ENCODE data around the gene SLC5A11.

Gene SLC5A11

DNA sequence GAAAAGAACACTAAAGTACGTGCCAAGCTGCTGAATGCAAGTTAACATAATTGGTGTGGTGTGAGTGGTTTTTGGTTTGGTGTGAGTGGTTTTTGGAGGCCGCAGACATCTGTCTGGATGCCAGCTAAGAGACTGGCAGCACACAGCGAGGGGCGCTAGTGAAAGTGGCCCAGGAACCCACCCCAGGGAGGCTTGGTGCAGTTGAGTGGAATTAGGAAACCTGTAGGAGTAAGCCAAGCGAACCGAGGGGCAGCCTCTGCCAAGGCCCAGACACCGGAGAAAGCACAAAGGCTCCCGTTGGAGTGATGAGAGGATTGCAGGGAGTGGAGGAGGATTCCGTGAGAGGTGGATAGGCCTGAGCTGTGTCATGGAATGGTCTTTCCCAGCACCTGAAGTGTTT lies 24.6 kb upstream of the SLC5A11 start:
- no peaks in the 10 kb centered on the region for H3K27me3 ChIP-seq (ENCODE audit: control insufficient read depth in 3 of 3, insufficient read depth in 3 of 3, low read depth in 1 of 3, low read length in 3 of 3)
- H2AK5ac ChIP-seq (ENCODE audit: low read depth, low read length) = no peak overlapping the region
- no peaks in the 10 kb centered on the region for H3K9me3 ChIP-seq (replicated peaks in 1 of 2; ENCODE audit: control insufficient read depth in 2 of 2, insufficient read depth in 1 of 2, low read depth in 1 of 2, low read length in 2 of 2)
- no peak overlapping the region for H3K4ac ChIP-seq (ENCODE audit: low read length)
- H3K9ac ChIP-seq (ENCODE audit: low read depth, low read length, poor library complexity) = no peak overlapping the region
- no peak overlapping the region for H3K27ac ChIP-seq (replicated peaks; ENCODE audit: low read length)
- WGBS, 2 donors (ENCODE audit: extremely low coverage in 2 of 2, insufficient read length in 2 of 2, insufficient replicate concordance in 1 of 2) = no CpG with 5 or more reads among the region's 9 CpGs
- H3K4me3 ChIP-seq (ENCODE audit: low read length in 2 of 2) = no peak overlapping the region
- no peak overlapping the region for H2BK12ac ChIP-seq (ENCODE audit: low read length)
- H3K4me2 ChIP-seq (ENCODE audit: insufficient read depth, low read length, poor library complexity, severe bottlenecking) = no peak overlapping the region
- H3K36me3 ChIP-seq (replicated peaks in 1 of 2; ENCODE audit: control insufficient read depth in 2 of 2, insufficient read depth in 2 of 2, low read length in 2 of 2) = peaks cover 49 to 99% of the 10 kb centered on the region in 2 donors
- H3K14ac ChIP-seq (ENCODE audit: low read length) = no peak overlapping the region
- H2BK15ac ChIP-seq (ENCODE audit: low read length) = no peak overlapping the region
- no peak for DNase-seq (ENCODE audit: low spot score)
- no peaks in the 10 kb centered on the region for H3K79me1 ChIP-seq (ENCODE audit: low read depth, low read length)
- no peaks in the 10 kb centered on the region for H3K4me1 ChIP-seq (ENCODE audit: control insufficient read depth in 2 of 2, insufficient read depth in 1 of 2, low read depth in 1 of 2, low read length in 2 of 2)
- no peak overlapping the region for H4K8ac ChIP-seq (ENCODE audit: low read depth, low read length)
- H2BK5ac ChIP-seq (ENCODE audit: low read length) = no peak overlapping the region
- H4K91ac ChIP-seq (ENCODE audit: low read depth, low read length, poor library complexity) = no peak overlapping the region
- H2AFZ ChIP-seq (ENCODE audit: low read length) = no peak overlapping the region
- no peak overlapping the region for H3K23ac ChIP-seq (ENCODE audit: low read depth, low read length, poor library complexity)
- H2BK120ac ChIP-seq (ENCODE audit: low read depth, low read length) = no peak overlapping the region
- no peak overlapping the region for H3K18ac ChIP-seq (ENCODE audit: low read length)

DNA sequence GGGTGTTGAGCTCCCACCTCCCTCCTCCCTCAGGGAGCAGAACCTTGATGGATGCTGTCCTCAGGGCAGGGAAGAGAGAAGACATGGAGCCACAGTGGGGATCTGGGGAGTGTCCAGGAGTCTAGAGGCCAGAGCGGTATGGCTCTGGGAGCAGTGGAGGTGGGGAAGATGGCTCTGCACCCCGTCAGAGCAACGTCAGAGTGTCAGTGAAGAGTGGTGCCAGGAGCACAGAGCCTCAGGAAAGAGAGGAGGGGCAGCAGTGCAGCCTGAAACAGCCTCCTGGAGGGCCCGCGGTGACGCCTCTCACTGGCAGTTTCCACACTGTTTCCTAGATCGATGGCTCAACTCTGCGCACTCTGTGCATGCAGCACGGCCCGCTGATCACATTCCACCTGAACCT lies 23.2 kb upstream of the SLC5A11 start:
- WGBS, 2 donors (ENCODE audit: extremely low coverage in 2 of 2, insufficient read length in 2 of 2, insufficient replicate concordance in 1 of 2) = no CpG with 5 or more reads among the region's 10 CpGs
- H4K91ac ChIP-seq (ENCODE audit: low read depth, low read length, poor library complexity) = no peak overlapping the region
- H3K4me3 ChIP-seq (ENCODE audit: low read length in 2 of 2) = no peak overlapping the region
- DNase-seq (ENCODE audit: low spot score) = no peak
- H3K27me3 ChIP-seq (ENCODE audit: control insufficient read depth in 3 of 3, insufficient read depth in 3 of 3, low read depth in 1 of 3, low read length in 3 of 3) = no peaks in the 10 kb centered on the region
- no peak overlapping the region for H3K14ac ChIP-seq (ENCODE audit: low read length)
- H2AK5ac ChIP-seq (ENCODE audit: low read depth, low read length) = no peak overlapping the region
- H3K27ac ChIP-seq (replicated peaks; ENCODE audit: low read length) = no peak overlapping the region
- H3K4ac ChIP-seq (ENCODE audit: low read length) = no peak overlapping the region
- no peak overlapping the region for H2BK12ac ChIP-seq (ENCODE audit: low read length)
- no peaks in the 10 kb centered on the region for H3K79me1 ChIP-seq (ENCODE audit: low read depth, low read length)
- H3K4me1 ChIP-seq (ENCODE audit: control insufficient read depth in 2 of 2, insufficient read depth in 1 of 2, low read depth in 1 of 2, low read length in 2 of 2) = no peaks in the 10 kb centered on the region
- no peak overlapping the region for H3K18ac ChIP-seq (ENCODE audit: low read length)
- H3K4me2 ChIP-seq (ENCODE audit: insufficient read depth, low read length, poor library complexity, severe bottlenecking) = no peak overlapping the region
- H3K9ac ChIP-seq (ENCODE audit: low read depth, low read length, poor library complexity) = no peak overlapping the region
- H3K23ac ChIP-seq (ENCODE audit: low read depth, low read length, poor library complexity) = no peak overlapping the region
- peaks cover 51 to 99% of the 10 kb centered on the region in 2 donors for H3K36me3 ChIP-seq (replicated peaks in 1 of 2; ENCODE audit: control insufficient read depth in 2 of 2, insufficient read depth in 2 of 2, low read length in 2 of 2)
- H2BK5ac ChIP-seq (ENCODE audit: low read length) = no peak overlapping the region
- H2AFZ ChIP-seq (ENCODE audit: low read length) = no peak overlapping the region
- H3K9me3 ChIP-seq (replicated peaks in 1 of 2; ENCODE audit: control insufficient read depth in 2 of 2, insufficient read depth in 1 of 2, low read depth in 1 of 2, low read length in 2 of 2) = no peaks in the 10 kb centered on the region
- no peak overlapping the region for H4K8ac ChIP-seq (ENCODE audit: low read depth, low read length)
- no peak overlapping the region for H2BK15ac ChIP-seq (ENCODE audit: low read length)
- H2BK120ac ChIP-seq (ENCODE audit: low read depth, low read length) = no peak overlapping the region

DNA sequence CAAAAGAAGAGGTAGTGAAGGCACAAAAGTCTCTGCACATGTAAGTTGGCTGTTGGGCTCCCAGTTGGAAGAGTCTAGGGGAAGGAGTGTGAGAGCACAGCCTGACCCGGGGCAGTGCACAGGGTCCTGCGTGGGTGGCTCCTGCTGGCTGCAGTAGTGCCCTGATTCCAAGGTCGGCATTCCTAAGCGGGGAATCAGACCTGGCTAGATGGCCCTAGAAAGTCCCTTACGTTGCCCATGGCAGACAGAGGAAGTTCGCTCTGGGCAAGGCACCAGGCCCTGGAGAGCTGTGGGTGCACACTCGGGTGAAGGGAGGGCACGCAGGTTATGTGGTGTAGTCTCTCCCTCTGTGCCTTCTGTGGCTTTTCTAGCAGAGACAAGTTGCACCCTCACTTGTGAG lies 22.8 kb upstream of the SLC5A11 start:
- H2AFZ ChIP-seq (ENCODE audit: low read length) = no peak overlapping the region
- H2BK120ac ChIP-seq (ENCODE audit: low read depth, low read length) = no peak overlapping the region
- no peak overlapping the region for H2AK5ac ChIP-seq (ENCODE audit: low read depth, low read length)
- no peak overlapping the region for H2BK12ac ChIP-seq (ENCODE audit: low read length)
- no peaks in the 10 kb centered on the region for H3K4me1 ChIP-seq (ENCODE audit: control insufficient read depth in 2 of 2, insufficient read depth in 1 of 2, low read depth in 1 of 2, low read length in 2 of 2)
- H3K23ac ChIP-seq (ENCODE audit: low read depth, low read length, poor library complexity) = no peak overlapping the region
- H3K9ac ChIP-seq (ENCODE audit: low read depth, low read length, poor library complexity) = no peak overlapping the region
- H3K4me3 ChIP-seq (ENCODE audit: low read length in 2 of 2) = no peak overlapping the region
- H3K27me3 ChIP-seq (ENCODE audit: control insufficient read depth in 3 of 3, insufficient read depth in 3 of 3, low read depth in 1 of 3, low read length in 3 of 3) = no peaks in the 10 kb centered on the region
- no peak overlapping the region for H2BK5ac ChIP-seq (ENCODE audit: low read length)
- H3K18ac ChIP-seq (ENCODE audit: low read length) = no peak overlapping the region
- no peak overlapping the region for H3K27ac ChIP-seq (replicated peaks; ENCODE audit: low read length)
- H3K79me1 ChIP-seq (ENCODE audit: low read depth, low read length) = no peaks in the 10 kb centered on the region
- no CpG with 5 or more reads among the region's 8 CpGs for WGBS, 2 donors (ENCODE audit: extremely low coverage in 2 of 2, insufficient read length in 2 of 2, insufficient replicate concordance in 1 of 2)
- no peak overlapping the region for H3K4ac ChIP-seq (ENCODE audit: low read length)
- peaks cover 48 to 99% of the 10 kb centered on the region in 2 donors for H3K36me3 ChIP-seq (replicated peaks in 1 of 2; ENCODE audit: control insufficient read depth in 2 of 2, insufficient read depth in 2 of 2, low read length in 2 of 2)
- no peak for DNase-seq (ENCODE audit: low spot score)
- H3K14ac ChIP-seq (ENCODE audit: low read length) = no peak overlapping the region
- H3K4me2 ChIP-seq (ENCODE audit: insufficient read depth, low read length, poor library complexity, severe bottlenecking) = no peak overlapping the region
- H3K9me3 ChIP-seq (replicated peaks in 1 of 2; ENCODE audit: control insufficient read depth in 2 of 2, insufficient read depth in 1 of 2, low read depth in 1 of 2, low read length in 2 of 2) = no peaks in the 10 kb centered on the region
- no peak overlapping the region for H4K91ac ChIP-seq (ENCODE audit: low read depth, low read length, poor library complexity)
- H2BK15ac ChIP-seq (ENCODE audit: low read length) = no peak overlapping the region
- no peak overlapping the region for H4K8ac ChIP-seq (ENCODE audit: low read depth, low read length)

DNA sequence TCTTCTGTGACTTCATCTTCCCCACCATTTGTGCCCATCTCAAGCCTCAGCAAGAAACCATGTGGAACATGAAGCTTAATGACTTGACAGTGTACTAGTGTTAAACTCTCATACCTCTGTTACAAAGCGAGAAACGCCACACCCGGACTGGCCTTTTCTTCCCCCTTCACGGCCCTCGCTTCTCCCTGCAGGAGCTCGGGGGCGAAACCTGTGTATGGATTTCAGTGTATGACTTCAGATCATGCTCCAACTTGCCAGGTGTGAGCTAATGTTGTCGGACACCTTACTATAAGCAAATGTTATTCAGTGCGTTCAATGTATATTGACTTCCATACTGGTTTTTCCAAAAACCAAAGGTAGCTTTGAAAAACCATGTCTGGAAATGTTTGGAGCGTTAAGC lies 20.1 kb upstream of the SLC5A11 start:
- no peak overlapping the region for H3K23ac ChIP-seq (ENCODE audit: low read depth, low read length, poor library complexity)
- no peak overlapping the region for H2AFZ ChIP-seq (ENCODE audit: low read length)
- no peak overlapping the region for H4K91ac ChIP-seq (ENCODE audit: low read depth, low read length, poor library complexity)
- H3K27me3 ChIP-seq (ENCODE audit: control insufficient read depth in 3 of 3, insufficient read depth in 3 of 3, low read depth in 1 of 3, low read length in 3 of 3) = no peaks in the 10 kb centered on the region
- H2BK120ac ChIP-seq (ENCODE audit: low read depth, low read length) = no peak overlapping the region
- no peak overlapping the region for H2BK5ac ChIP-seq (ENCODE audit: low read length)
- no peak overlapping the region for H2AK5ac ChIP-seq (ENCODE audit: low read depth, low read length)
- H3K4me2 ChIP-seq (ENCODE audit: insufficient read depth, low read length, poor library complexity, severe bottlenecking) = no peak overlapping the region
- no CpG with 5 or more reads among the region's 10 CpGs for WGBS, 2 donors (ENCODE audit: extremely low coverage in 2 of 2, insufficient read length in 2 of 2, insufficient replicate concordance in 1 of 2)
- no peak overlapping the region for H2BK12ac ChIP-seq (ENCODE audit: low read length)
- DNase-seq (ENCODE audit: low spot score) = no peak
- no peaks in the 10 kb centered on the region for H3K79me1 ChIP-seq (ENCODE audit: low read depth, low read length)
- H3K4ac ChIP-seq (ENCODE audit: low read length) = no peak overlapping the region
- no peak overlapping the region for H3K27ac ChIP-seq (replicated peaks; ENCODE audit: low read length)
- H2BK15ac ChIP-seq (ENCODE audit: low read length) = no peak overlapping the region
- H3K14ac ChIP-seq (ENCODE audit: low read length) = no peak overlapping the region
- H3K9ac ChIP-seq (ENCODE audit: low read depth, low read length, poor library complexity) = no peak overlapping the region
- H3K36me3 ChIP-seq (replicated peaks in 1 of 2; ENCODE audit: control insufficient read depth in 2 of 2, insufficient read depth in 2 of 2, low read length in 2 of 2) = peaks cover 34 to 80% of the 10 kb centered on the region in 2 donors
- H3K18ac ChIP-seq (ENCODE audit: low read length) = no peak overlapping the region
- H3K9me3 ChIP-seq (replicated peaks in 1 of 2; ENCODE audit: control insufficient read depth in 2 of 2, insufficient read depth in 1 of 2, low read depth in 1 of 2, low read length in 2 of 2) = no peaks in the 10 kb centered on the region
- H3K4me1 ChIP-seq (ENCODE audit: control insufficient read depth in 2 of 2, insufficient read depth in 1 of 2, low read depth in 1 of 2, low read length in 2 of 2) = no peaks in the 10 kb centered on the region
- H3K4me3 ChIP-seq (ENCODE audit: low read length in 2 of 2) = no peak overlapping the region
- no peak overlapping the region for H4K8ac ChIP-seq (ENCODE audit: low read depth, low read length)
